MM.1S (cell line): Measurements from ENCODE around the gene CIRBP.

Experiments used
- EZH2 ChIP-seq: fragments of 300-600 bp; sonication (generic); optimal IDR thresholded peaks from 2 replicates; pipeline ENCODE3; 2017; ENCODE audit warnings: low read depth, mild to moderate bottlenecking, antibody characterized with exemption, low read length, mixed read lengths
- EZH2phosphoT487 ChIP-seq: fragments of 300-600 bp; sonication (generic); IDR thresholded peaks from 2 replicates; pipeline ENCODE4 v1.6.1; 2018; ENCODE audit warnings: antibody characterized with exemption, low read length
- TF ChIP-seq, protein P1 (sequence below): fragments of 300-600 bp; sonication (generic); IDR thresholded peaks from 2 replicates; pipeline ENCODE4 v1.5.1; 2016; ENCODE audit warnings: antibody characterized with exemption, low read length, mixed read lengths

DNA sequence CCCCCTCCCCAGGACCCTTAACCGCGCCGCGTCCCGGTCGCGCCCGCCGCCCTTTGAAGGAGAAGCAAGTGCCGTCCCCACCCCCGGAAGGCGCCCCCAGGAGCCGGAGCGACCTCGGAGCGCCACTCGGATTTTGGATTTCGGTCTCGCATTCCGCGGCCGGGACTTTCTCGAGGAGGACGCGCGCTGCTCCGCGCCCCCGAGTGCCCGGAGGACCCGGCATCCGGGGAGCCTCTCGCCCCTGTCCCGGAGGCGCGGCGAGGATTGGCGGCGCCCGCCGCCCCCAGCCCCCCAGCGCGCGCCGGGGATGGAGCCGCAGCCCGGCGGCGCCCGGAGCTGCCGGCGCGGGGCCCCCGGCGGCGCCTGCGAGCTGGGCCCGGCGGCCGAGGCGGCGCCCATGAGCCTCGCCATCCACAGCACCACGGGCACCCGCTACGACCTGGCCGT is 19.1 kb upstream of the CIRBP start:
- TF ChIP-seq, protein P1, sequence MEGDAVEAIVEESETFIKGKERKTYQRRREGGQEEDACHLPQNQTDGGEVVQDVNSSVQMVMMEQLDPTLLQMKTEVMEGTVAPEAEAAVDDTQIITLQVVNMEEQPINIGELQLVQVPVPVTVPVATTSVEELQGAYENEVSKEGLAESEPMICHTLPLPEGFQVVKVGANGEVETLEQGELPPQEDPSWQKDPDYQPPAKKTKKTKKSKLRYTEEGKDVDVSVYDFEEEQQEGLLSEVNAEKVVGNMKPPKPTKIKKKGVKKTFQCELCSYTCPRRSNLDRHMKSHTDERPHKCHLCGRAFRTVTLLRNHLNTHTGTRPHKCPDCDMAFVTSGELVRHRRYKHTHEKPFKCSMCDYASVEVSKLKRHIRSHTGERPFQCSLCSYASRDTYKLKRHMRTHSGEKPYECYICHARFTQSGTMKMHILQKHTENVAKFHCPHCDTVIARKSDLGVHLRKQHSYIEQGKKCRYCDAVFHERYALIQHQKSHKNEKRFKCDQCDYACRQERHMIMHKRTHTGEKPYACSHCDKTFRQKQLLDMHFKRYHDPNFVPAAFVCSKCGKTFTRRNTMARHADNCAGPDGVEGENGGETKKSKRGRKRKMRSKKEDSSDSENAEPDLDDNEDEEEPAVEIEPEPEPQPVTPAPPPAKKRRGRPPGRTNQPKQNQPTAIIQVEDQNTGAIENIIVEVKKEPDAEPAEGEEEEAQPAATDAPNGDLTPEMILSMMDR = no peak
- no peak for TF ChIP-seq EZH2
- TF ChIP-seq EZH2phosphoT487 = no peak
